ENCODE results near the gene CACNA1F.

The CACNA1F gene

GRCh38 chrX:49273181-49273727 is 40.1 kb upstream of the CACNA1F start:
- TF ChIP-seq, protein P1, sequence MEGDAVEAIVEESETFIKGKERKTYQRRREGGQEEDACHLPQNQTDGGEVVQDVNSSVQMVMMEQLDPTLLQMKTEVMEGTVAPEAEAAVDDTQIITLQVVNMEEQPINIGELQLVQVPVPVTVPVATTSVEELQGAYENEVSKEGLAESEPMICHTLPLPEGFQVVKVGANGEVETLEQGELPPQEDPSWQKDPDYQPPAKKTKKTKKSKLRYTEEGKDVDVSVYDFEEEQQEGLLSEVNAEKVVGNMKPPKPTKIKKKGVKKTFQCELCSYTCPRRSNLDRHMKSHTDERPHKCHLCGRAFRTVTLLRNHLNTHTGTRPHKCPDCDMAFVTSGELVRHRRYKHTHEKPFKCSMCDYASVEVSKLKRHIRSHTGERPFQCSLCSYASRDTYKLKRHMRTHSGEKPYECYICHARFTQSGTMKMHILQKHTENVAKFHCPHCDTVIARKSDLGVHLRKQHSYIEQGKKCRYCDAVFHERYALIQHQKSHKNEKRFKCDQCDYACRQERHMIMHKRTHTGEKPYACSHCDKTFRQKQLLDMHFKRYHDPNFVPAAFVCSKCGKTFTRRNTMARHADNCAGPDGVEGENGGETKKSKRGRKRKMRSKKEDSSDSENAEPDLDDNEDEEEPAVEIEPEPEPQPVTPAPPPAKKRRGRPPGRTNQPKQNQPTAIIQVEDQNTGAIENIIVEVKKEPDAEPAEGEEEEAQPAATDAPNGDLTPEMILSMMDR (IDR thresholded peaks at IDR 0.05; ENCODE audit: borderline replicate concordance, control extremely low read depth, extremely low read depth, insufficient read depth, missing control alignments), result no peak
- in situ Hi-C loops (cut with MboI; ENCODE audit: low sequenced_read_pairs, unreplicated experiment), result no loop called here
- no peak for DNase-seq (ENCODE audit: low spot score)

DNA sequence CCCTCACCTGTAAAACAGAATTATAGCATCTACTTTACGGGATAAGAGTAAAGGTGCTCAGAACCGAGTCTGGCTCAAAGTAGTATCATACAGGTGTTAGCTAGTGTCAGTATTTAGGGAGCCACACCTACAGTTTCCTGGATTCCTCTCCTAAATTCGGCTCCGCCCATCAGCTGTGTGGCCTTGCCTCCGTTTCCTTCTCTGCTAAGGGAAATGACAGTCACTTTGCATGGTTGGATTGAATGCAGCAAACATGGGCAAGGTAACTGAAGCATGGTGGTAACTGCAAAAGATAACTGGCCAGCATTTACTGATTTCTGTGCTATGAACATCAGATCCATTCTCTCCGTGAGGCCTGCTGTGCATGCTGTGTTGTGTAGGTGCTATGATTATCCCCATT is 39.3 kb upstream of the CACNA1F start:
- no peak for DNase-seq (ENCODE audit: low spot score)
- in situ Hi-C loops (cut with MboI; ENCODE audit: low sequenced_read_pairs, unreplicated experiment), result no loop called here
- TF ChIP-seq, protein P1 (IDR thresholded peaks at IDR 0.05; ENCODE audit: borderline replicate concordance, control extremely low read depth, extremely low read depth, insufficient read depth, missing control alignments), result no peak

- TF ChIP-seq, protein P1 (IDR thresholded peaks at IDR 0.05; ENCODE audit: borderline replicate concordance, control extremely low read depth, extremely low read depth, insufficient read depth, missing control alignments), result no peak
- no peak for DNase-seq (ENCODE audit: low spot score)
- in situ Hi-C loops (cut with MboI; ENCODE audit: low sequenced_read_pairs, unreplicated experiment), result no loop called here
These were observed 38.2 kb upstream of the CACNA1F start for GRCh38 chrX:49271341-49271740.

DNA sequence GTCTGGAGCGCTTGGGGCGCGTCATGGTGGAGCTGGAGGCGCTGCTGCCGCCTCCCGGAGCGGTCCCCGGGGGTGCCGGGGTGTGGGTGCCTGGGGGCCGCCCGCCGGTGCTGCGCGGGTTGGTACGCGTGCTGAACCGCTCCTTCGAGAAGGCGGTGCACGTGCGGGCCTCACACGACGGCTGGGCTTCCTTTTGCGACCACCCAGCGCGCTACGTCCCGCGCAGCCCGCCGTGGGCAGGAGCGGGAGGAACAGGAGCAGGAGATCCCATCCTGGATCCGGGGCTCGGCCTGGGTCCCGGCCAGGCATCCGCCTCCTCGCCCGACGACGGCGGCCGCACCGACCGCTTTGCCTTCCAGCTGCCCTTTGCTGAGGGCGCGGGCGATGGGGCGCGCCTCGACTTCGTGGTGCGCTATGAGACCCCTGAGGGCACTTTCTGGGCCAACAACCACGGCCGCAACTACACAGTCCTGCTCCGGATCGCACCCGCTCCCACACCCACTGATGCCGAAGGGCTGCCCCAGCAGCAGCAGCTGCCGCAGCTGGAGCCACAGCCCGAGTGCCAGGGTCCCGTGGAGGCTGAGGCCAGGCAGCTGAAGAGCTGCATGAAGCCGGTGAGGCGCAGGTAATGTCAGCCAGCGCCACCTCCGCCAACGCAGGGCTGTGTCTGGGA is 37.2 kb upstream of the CACNA1F start:
- no peak for DNase-seq (ENCODE audit: low spot score)
- TF ChIP-seq, protein P1 (IDR thresholded peaks at IDR 0.05; ENCODE audit: borderline replicate concordance, control extremely low read depth, extremely low read depth, insufficient read depth, missing control alignments), result no peak
- in situ Hi-C loops (cut with MboI; ENCODE audit: low sequenced_read_pairs, unreplicated experiment), result no loop called here

DNA sequence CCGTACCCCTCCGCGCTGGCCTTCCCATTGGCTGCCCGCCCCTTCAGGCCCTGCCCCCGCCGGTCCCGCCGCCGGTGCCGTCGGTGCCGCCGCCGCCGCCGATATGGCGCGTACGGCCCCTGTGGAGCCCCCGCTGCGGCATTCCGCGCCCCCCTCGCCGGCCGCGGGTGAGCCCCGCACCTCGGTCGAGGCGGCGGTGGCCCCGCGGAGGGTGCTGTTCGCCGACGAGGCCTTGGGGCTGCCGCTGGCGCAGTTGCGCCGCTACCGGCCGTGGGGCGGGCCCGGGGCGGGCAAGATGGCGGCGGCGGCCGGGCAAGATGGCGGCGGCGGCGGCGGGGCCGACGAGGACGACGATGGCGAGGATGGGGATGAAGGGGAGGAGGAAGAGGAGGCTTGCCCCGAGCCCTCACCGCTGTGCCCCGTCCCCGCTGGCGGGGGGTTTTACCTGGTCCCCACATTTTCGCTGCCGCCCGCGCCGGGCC is 36.7 kb upstream of the CACNA1F start, which contains the start of gene PPP1R3F:
TSS of gene PPP1R3F (plus strand) at position 27 of the 482 bp plus-strand sequence. CDS start at position 104, 77 bp downstream.
- in situ Hi-C loops (cut with MboI; ENCODE audit: low sequenced_read_pairs, unreplicated experiment), result no loop called here
- DNase-seq (ENCODE audit: low spot score), result peak; percentile 50
- TF ChIP-seq, protein P1 (IDR thresholded peaks at IDR 0.05; ENCODE audit: borderline replicate concordance, control extremely low read depth, extremely low read depth, insufficient read depth, missing control alignments), result no peak

DNA sequence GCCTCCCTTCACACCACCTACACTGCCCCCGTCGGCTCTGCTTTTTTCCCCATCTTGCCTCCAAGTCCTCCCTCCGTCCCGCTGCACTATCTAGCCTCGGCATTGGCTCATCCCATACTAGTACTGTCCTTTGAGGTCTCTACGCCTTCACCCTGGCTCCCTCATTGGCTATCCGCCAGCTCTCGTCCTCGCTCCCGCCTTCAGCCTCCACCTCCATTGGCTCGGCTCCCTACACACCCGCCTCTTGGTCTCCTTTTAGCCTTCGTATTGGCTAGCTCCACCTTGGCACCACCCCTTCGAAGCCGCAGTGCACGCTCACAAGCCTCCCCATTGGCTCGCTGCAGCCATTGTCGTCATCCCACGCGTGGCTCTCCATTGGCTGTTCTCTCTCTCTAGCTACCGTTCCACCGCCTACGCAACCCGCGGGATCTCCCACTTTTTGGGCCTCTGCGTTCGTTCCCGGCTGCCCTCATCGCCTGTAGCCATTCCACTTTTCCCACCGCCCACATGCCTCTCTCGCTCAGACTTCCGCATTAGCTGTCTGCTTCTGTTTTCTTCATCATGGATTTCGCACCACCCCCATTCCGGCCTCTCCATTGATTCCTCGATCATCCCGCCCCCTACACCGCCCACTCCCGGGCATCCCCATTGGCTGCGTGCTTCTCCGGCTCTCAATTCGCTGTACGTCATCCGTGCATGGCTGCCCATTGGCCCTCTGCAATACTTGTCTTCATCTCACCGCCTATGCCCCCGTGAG is 36.0 kb upstream of the CACNA1F start:
- peak; percentile 89 for DNase-seq (ENCODE audit: low spot score)

More for the DNA sequence above, 36.0 kb upstream of the CACNA1F start:
- TF ChIP-seq, protein P1 (IDR thresholded peaks at IDR 0.05; ENCODE audit: borderline replicate concordance, control extremely low read depth, extremely low read depth, insufficient read depth, missing control alignments), result no peak
- in situ Hi-C loops (cut with MboI; ENCODE audit: low sequenced_read_pairs, unreplicated experiment), result no loop called here

Data from GM13976 (cell line).